ENCODE measurements around the gene PAIP2B.
A peak's percentile ranks its signal among the peaks of the same experiment; 100 is the strongest.
"Not testable (repeated sequence)": the region's sequence is repeated elsewhere in the genome, so short reads cannot be mapped to it uniquely, and the experiment has no call there.

PAIP2B gene

GRCh38 chr2:71226965-71227560 lies at the start of gene PAIP2B:
Gene PAIP2B (minus strand): TSS chr2:71227103. CDS start chr2:71202589, 24,514 bp downstream.
- peak; percentile 99 for DNase-seq

- DNase-seq = no peak
Observed at GRCh38 chr2:71275939-71276310, 49.0 kb upstream of the PAIP2B start.

DNA sequence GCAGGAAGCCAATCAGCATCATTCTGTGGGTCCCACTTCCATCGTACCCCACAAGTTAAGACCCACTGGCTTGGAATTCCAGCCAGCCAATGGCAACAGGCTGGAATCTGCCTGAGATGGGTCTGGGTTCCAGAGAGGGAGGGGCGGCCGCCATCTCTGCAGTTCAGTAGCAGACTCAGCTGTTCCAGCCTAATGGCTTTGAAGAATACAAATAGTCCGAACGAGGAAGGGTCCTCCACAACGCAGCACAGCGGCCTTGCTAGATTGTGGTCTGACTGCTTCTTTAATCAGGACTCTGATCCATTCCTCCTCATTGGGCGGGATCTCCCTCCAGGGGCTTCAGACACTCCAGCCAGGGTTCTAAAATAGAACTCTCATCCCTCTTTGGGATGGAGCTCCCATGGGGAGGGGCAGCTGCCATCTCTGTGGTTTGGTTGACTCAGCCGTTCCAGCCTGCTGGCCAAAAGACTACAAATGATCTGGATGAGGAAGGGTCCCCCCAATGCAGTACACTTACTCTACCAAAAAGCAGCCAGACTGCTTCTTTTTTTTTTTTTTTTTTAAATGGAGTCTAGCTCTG lies 42.7 kb upstream of the PAIP2B start:
- no peak for DNase-seq

DNA sequence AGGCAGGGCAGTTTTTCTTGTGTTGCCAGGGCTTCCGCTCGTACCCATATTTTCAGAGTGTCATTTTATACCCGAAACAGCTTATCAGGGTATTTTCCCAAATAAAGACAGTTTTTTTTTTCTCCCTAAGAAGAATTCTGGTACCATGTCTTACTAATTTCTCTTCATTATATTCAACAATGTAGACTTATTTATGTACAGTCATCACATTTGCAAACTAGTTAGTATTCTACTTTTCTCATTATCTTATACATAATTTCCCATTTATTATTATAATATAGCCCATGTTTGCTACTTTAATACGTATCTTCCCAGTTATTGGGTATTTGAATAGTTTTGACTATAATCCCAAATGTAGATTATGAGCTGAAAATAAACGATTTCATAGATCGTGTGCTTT lies 36.5 kb upstream of the PAIP2B start:
- no peak for DNase-seq

DNA sequence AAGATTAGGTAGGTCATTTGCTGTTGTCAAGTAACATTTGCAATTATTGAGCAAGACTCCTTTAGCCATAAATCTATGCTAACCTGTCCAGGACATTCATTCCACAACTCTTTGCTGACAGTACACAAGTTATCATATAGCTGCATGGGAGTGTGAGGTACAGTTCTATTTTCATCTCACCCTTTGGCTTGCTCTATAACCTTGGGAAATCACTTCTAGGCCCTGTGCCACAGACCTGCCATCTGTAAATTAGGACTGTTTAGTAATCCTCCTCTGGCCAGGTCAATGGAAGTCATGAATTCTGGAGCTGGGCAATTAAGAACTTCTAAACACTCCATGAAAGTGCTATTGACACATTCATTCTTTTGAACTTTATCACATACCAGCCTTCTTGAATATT lies 34.6 kb upstream of the PAIP2B start:
- no peak for DNase-seq

DNA sequence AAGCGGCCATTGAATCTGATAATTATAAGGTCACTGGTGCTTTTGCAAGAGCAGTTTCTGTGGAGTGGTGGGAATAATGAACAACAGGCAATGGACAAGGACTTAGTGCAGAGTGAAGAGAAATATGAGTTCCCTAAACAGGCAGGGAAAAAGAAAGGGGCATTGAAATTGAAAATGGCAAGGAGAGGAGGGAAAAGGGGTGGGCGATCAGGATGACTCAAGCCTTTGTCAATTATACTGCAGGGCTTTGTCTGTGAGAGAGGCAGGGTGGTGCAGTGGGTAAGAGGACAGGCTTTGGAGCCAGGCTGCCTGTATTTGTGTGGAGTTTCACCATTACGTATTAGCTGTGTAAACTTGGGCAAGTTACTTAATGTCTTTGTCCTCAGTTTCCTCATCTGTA lies 29.5 kb upstream of the PAIP2B start:
- DNase-seq = no peak

DNA sequence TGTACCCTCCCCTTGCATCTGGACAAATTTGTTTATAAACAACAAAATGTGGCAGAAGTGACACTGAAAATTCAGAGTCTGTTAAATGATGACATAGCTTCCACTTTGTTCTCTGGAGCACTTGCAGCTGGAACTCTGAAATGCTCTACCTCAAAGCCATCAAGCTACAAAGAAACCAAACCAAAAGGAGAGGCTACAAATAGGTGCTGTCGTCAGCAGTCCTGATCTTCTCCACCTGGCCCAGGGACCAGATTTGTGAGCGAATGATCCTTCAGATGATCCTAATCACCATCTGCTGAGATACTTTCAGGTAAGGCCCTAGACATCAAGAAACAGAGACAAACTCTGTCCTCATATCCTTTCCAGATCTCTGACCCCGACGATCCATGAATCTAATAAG lies 27.9 kb upstream of the PAIP2B start:
- DNase-seq = no peak

DNA sequence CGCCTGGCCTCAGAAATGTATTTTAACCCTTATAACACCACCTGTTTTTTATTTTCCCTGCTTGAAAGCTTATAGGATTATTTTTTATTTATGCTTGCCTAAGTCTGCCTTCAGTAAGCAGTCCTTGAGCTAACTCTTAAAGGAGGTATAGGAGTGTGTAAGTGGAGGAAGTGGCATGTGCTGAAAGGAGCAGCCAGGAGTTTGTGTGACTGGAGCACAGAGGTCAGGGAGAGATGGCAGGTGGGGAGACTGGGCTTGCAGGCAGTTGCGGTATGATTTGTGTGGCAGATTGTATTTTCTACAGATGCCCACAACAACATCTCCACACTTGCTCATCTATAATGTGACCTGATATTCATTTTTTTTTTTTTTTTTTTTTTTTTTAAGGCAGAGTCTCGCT lies 27.2 kb upstream of the PAIP2B start:
- DNase-seq = no peak

GRCh38 chr2:71253476-71253875 lies 26.6 kb upstream of the PAIP2B start:
- no peak for DNase-seq

- DNase-seq = no peak
Observed at GRCh38 chr2:71252862-71253261, 26.0 kb upstream of the PAIP2B start.

DNA sequence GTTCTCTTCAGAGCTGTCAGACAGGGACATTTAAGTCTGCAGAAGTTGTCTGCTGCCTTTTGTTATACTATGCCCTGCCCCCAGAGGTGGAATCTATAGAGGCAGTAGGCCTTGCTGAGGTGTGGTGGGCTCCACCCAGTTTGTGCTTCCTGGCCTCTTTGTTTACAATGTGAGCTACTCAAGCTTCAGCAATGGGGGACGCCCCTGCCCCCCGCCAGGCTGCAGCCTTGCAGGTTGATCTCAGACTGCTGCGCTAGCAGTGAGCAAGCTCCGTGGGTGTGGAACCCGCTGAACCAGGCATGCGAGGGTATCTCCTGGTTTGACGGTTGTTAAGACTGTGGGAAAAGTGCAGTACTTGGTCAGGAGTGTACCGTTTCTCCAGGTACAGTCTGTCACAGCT lies 24.0 kb upstream of the PAIP2B start:
- no peak for DNase-seq

DNA sequence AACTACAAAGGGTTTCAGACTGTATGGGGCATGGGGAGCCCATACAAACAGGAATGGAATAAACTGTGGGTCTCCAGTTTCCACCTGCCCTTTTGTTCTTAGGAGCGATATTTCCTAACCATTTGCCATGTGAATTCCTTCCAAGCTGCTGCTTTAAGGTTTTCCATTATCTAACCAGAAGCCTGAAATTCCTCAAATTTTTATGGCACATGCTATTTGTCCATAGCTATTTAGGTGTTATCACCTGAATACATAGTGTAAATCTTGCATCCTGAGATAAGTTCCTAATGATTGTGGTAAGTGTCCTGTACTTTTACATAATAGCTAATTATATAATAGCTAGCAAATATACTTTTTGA lies 17.4 kb upstream of the PAIP2B start:
- DNase-seq = no peak

DNA sequence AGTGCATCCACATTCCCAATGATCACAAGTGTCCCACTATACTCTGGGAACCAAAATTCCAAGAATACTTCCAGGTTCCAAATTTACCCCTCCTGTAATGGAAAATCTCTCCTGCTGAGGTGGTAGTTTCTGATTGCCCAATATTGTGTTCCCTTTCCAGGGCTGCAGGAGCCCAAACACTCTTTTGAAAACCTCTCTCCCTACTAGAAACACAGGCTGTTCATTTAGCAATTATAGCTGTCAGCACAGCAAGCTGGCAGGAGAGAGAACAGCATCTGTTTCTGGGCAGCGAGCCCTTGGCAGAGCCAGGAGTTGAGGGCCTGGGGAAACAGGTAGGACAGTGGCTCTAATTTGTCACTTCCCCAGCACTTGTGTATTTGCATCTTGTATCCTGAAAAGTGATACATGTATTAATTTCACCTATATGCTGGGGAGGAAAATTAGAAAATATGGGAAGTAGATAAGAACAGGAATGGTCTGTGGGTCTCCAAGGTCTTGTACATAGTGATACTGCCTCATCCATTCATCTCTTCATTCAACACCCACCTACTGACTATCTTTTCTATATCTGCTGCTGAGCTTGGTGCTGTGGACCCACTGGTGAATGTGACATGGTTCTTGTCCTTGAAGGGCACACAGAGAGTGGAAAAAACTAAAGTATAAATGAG lies 16.9 kb upstream of the PAIP2B start:
- DNase-seq = peak; percentile 44

- no peak for DNase-seq
Observed at GRCh38 chr2:71240794-71241193, 13.9 kb upstream of the PAIP2B start.

GRCh38 chr2:71238089-71238488 lies 11.2 kb upstream of the PAIP2B start:
- DNase-seq = no peak

GRCh38 chr2:71235930-71236587 lies 9.2 kb upstream of the PAIP2B start:
- DNase-seq = no peak

DNA sequence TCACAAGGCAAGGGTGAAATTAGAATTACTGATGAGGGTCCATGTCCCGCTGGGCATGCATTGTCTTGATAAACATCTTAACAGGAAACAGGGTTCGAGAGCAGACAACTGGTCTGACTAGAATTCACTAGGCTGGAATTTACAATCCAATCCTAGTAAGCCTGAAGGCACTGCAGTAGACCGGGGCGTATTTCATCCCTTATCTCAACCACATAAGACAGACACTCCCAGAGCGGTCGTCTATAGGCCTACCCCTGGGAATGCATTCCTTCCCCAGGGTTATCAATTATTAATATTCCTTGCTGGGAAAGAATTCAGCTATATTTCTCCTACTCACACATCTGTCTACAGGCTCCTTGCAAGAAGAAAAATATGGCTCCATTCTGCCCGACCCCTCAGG lies 6.2 kb upstream of the PAIP2B start:
- DNase-seq = not testable (repeated sequence)

DNA sequence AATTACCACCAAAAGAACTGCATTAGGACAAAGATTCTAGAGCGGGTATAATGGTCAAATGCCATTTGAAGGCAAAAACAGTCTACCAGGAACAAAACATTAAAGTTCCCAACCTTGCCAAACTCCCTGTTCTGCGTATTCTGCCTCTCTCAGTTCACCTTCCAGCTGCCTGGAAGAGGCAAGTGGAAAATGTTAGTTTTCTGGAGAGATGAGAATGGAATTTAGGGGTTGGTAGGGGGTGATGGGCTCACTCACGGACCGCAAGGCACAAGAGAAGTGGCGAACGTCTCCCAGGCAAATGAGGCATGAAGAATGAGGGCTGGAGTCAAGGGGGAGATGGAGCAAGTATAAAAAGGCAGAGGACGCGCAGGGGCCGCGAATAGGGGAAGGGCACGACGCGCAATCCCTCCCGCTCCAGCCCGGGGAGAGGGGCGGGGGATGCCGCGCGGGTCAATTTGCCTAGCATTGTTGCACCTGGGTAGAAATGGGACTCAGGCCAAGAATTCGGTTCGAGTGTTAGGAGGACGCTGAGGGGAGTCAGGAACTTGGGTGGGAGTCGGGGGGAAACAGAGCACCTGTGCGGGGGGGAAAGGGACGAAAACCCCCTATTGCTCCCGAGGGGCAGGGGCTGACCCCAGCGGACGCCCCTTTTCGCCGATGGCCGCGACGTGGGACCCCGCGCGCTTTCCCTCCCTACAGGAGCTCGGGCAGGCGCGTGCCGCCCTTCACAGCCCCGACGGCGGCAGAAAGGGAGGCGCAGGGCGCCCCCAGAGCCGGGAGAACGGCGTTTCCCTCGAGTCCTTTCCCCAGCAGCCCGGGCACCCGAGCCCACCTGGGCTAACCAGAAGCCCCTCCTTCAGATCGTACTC lies 573 bp downstream of the PAIP2B start:
- DNase-seq = no peak

- DNase-seq = no peak
Observed at GRCh38 chr2:71224935-71225334, 2.0 kb downstream of the PAIP2B start.

DNA sequence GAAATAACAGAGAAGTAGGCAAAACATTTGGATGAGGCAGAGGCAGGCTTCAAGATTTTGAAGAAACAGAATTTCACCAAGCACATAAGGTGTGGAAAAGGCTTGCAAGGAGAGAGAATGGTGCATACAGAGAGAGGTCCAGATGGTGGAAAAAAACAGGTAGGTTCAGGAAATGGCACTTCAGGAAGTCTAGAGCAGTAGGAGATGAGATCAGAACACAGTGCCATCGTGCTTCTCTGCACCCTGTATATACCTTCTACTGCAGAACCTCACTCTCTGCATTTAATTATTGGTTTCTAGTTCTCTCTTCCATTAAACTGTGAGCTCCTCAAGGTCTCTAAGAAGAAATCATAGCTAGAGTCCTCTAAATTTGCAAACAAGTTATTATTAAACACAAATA lies 2.4 kb downstream of the PAIP2B start:
- DNase-seq = no peak

GRCh38 chr2:71223767-71224333 lies 3.1 kb downstream of the PAIP2B start:
- peak; percentile 28 for DNase-seq

GRCh38 chr2:71220743-71221142 lies 6.2 kb downstream of the PAIP2B start:
- DNase-seq = no peak

- DNase-seq = no peak
Observed at GRCh38 chr2:71216501-71216900, 10.4 kb downstream of the PAIP2B start.

Measured in NCI-H1694 treated with DMSO at 0.1 percent for 48 hours (cell line).